AG09319 (cell line): Measurements from ENCODE around the gene APCDD1L.
"Not testable (repeated sequence)": the region's sequence is repeated elsewhere in the genome, so short reads cannot be mapped to it uniquely, and the experiment has no call there.

ENCODE experiments used
- DNase-seq: peaks from one replicate; pipeline ENCODE4 v3.0.0-alpha.2; 2010; ENCODE audit warnings: low read depth; ENCODE audit errors: extremely low read depth
- CTCF ChIP-seq: IDR thresholded peaks from 2 replicates; pipeline ENCODE4 v1.5.1; 2011; ENCODE audit warnings: low read depth, mild to moderate bottlenecking, inconsistent platforms, low read length, moderate library complexity

Gene APCDD1L

GRCh38 chr20:58544286-58544685 is 29.1 kb upstream of the APCDD1L start:
- TF ChIP-seq CTCF = no peak
- DNase-seq = no peak

GRCh38 chr20:58543274-58543673 is 28.1 kb upstream of the APCDD1L start:
- no peak for TF ChIP-seq CTCF
- no peak for DNase-seq

- no peak for TF ChIP-seq CTCF
- no peak for DNase-seq
Observed at GRCh38 chr20:58542411-58543095, 27.4 kb upstream of the APCDD1L start.

- DNase-seq = not testable (repeated sequence)
Observed at GRCh38 chr20:58542034-58542410, 26.8 kb upstream of the APCDD1L start.

GRCh38 chr20:58538752-58539151 is 23.6 kb upstream of the APCDD1L start:
- TF ChIP-seq CTCF = no peak

GRCh38 chr20:58537831-58538230 is 22.6 kb upstream of the APCDD1L start:
- DNase-seq = no peak
- no peak for TF ChIP-seq CTCF

More at GRCh38 chr20:58538752-58539151, 23.6 kb upstream of the APCDD1L start:
- no peak for DNase-seq

GRCh38 chr20:58536289-58536688 is 21.1 kb upstream of the APCDD1L start:
- no peak for TF ChIP-seq CTCF
- DNase-seq = no peak

GRCh38 chr20:58531657-58532056 is 16.5 kb upstream of the APCDD1L start:
- no peak for DNase-seq
- no peak for TF ChIP-seq CTCF
